ENCODE results near the gene SLC25A19.
"Not testable (repeated sequence)": the region's sequence is repeated elsewhere in the genome, so short reads cannot be mapped to it uniquely, and the experiment has no call there.

Gene SLC25A19

GRCh38 chr17:75301502-75302206, 12.4 kb upstream of the SLC25A19 start:
- no peak for DNase-seq (ENCODE audit: low read depth, low spot score)

- no peak for DNase-seq (ENCODE audit: low read depth, low spot score)
Observed at GRCh38 chr17:75301049-75301448, 11.8 kb upstream of the SLC25A19 start.

- DNase-seq (ENCODE audit: low read depth, low spot score): no peak
Observed at GRCh38 chr17:75300280-75300679, 11.0 kb upstream of the SLC25A19 start.

GRCh38 chr17:75295201-75296158, 6.2 kb upstream of the SLC25A19 start:
- no peak for DNase-seq (ENCODE audit: low read depth, low spot score)

- DNase-seq (ENCODE audit: low read depth, low spot score): not testable (repeated sequence)
Observed at GRCh38 chr17:75292810-75293448, 3.7 kb upstream of the SLC25A19 start.

GRCh38 chr17:75289832-75290337, 652 bp upstream of the SLC25A19 start:
- no peak for DNase-seq (ENCODE audit: low read depth, low spot score)

GRCh38 chr17:75288770-75289114, 491 bp downstream of the SLC25A19 start:
- DNase-seq (ENCODE audit: low read depth, low spot score): no peak

- no peak for DNase-seq (ENCODE audit: low read depth, low spot score)
Observed at GRCh38 chr17:75288359-75288758, 874 bp downstream of the SLC25A19 start.

- no peak for DNase-seq (ENCODE audit: low read depth, low spot score)
Observed at GRCh38 chr17:75287221-75287620, 2.0 kb downstream of the SLC25A19 start.

GRCh38 chr17:75285123-75285522, 4.1 kb downstream of the SLC25A19 start:
- DNase-seq (ENCODE audit: low read depth, low spot score): no peak

GRCh38 chr17:75280189-75280588, 9.0 kb downstream of the SLC25A19 start:
- not testable (repeated sequence) for DNase-seq (ENCODE audit: low read depth, low spot score)

- no peak for DNase-seq (ENCODE audit: low read depth, low spot score)
Observed at GRCh38 chr17:75277664-75278071, 11.6 kb downstream of the SLC25A19 start.

- DNase-seq (ENCODE audit: low read depth, low spot score): no peak
Observed at GRCh38 chr17:75273977-75274708, 15.1 kb downstream of the SLC25A19 start.

GRCh38 chr17:75272848-75273184, 16.4 kb downstream of the SLC25A19 start:
- no peak for DNase-seq (ENCODE audit: low read depth, low spot score)

- no peak for DNase-seq (ENCODE audit: low read depth, low spot score)
Observed at GRCh38 chr17:75271955-75272847, 17.0 kb downstream of the SLC25A19 start.

GRCh38 chr17:75271233-75271954, 17.8 kb downstream of the SLC25A19 start:
- DNase-seq (ENCODE audit: low read depth, low spot score): no peak

GRCh38 chr17:75270966-75271232, 18.3 kb downstream of the SLC25A19 start, which contains the start of gene MIF4GD:
MIF4GD (minus strand) TSS chr17:75271231; CDS start chr17:75270195, 1,036 bp downstream.
- DNase-seq (ENCODE audit: low read depth, low spot score): no peak

GRCh38 chr17:75270218-75270965, 18.8 kb downstream of the SLC25A19 start:
- no peak for DNase-seq (ENCODE audit: low read depth, low spot score)

GRCh38 chr17:75269844-75270217, 19.4 kb downstream of the SLC25A19 start:
- DNase-seq (ENCODE audit: low read depth, low spot score): no peak
